Prostate gland (tissue), 2 donors: Measurements from ENCODE around the gene TPD52L1.

Experiments used
- CTCF ChIP-seq, 4 experiments: fragments of 200-600 bp in 2 of 4; fragments of 450-650 bp in 2 of 4; sonication (generic) in 2 of 4; IDR thresholded peaks; 1 replicate in 3 of 4; 2 replicates in 1 of 4; pipeline ENCODE4 v1.5.1; 2016 to 2019; ENCODE audit warnings: antibody characterized with exemption in 4 of 4, mild to moderate bottlenecking in 2 of 4, moderate library complexity in 2 of 4
- POLR2AphosphoS5 ChIP-seq: sonication (generic); formaldehyde crosslinking; IDR thresholded peaks from one replicate; pipeline ENCODE4 v1.6.1; 2017; ENCODE audit warnings: antibody characterized with exemption

- no peak for TF ChIP-seq CTCF (IDR thresholded peaks at IDR 0.05)
- TF ChIP-seq POLR2AphosphoS5 = no peak
Observed at GRCh38 chr6:125251516-125252220, 98.1 kb downstream of the TPD52L1 start.
